ENCODE data around the gene SRSF5.
A peak's percentile ranks its signal among the peaks of the same experiment; 100 is the strongest.
"Not testable (repeated sequence)": the region's sequence is repeated elsewhere in the genome, so short reads cannot be mapped to it uniquely, and the experiment has no call there.

SRSF5 gene

GRCh38 chr14:69808919-69809808 lies 42.2 kb downstream of the SRSF5 start:
- no peak for DNase-seq (ENCODE audit: low read depth in 2 of 2)

- no peak for DNase-seq (ENCODE audit: low read depth in 2 of 2)
These were observed 44.4 kb downstream of the SRSF5 start for GRCh38 chr14:69811227-69811867.

- no peak for DNase-seq (ENCODE audit: low read depth in 2 of 2)
These were observed 44.9 kb downstream of the SRSF5 start for GRCh38 chr14:69811868-69812252.

- no peak for DNase-seq (ENCODE audit: low read depth in 2 of 2)
These were observed 45.8 kb downstream of the SRSF5 start for GRCh38 chr14:69812711-69813110.

GRCh38 chr14:69813346-69813745 lies 46.4 kb downstream of the SRSF5 start:
- not testable (repeated sequence) for DNase-seq (ENCODE audit: low read depth in 2 of 2)

- DNase-seq (ENCODE audit: low read depth in 2 of 2): no peak
These were observed 47.5 kb downstream of the SRSF5 start for GRCh38 chr14:69814397-69814796.

- DNase-seq (ENCODE audit: low read depth in 2 of 2): no peak
These were observed 48.6 kb downstream of the SRSF5 start for GRCh38 chr14:69815556-69815955.

- DNase-seq (ENCODE audit: low read depth in 2 of 2): no peak
These were observed 49.3 kb downstream of the SRSF5 start for GRCh38 chr14:69816216-69816615.

GRCh38 chr14:69818758-69819191 lies 51.8 kb downstream of the SRSF5 start:
- peak in 1 of 2 donors; percentile 16 for DNase-seq (ENCODE audit: low read depth in 2 of 2)

GRCh38 chr14:69819607-69820006 lies 52.7 kb downstream of the SRSF5 start:
- no peak for DNase-seq (ENCODE audit: low read depth in 2 of 2)

GRCh38 chr14:69820991-69821390 lies 54.0 kb downstream of the SRSF5 start:
- no peak for DNase-seq (ENCODE audit: low read depth in 2 of 2)

Measured in stimulated activated CD8-positive, alpha-beta memory T cell treated with anti-CD3 and anti-CD28 coated beads, Interleukin-2, amount 100 ng/mL, for 1 hour (primary cell).